Prostate gland (tissue), 2 donors: Measurements from ENCODE around the gene DNAJC11. TPM values are rescaled to one million over a fixed set of nuclear protein-coding genes. Genes with fewer than 3 reads are reported as not detected.
A peak's percentile ranks its signal among the peaks of the same experiment; 100 is the strongest.

Experiments
- DNase-seq: peaks from one replicate; pipeline ENCODE4 v3.0.0-alpha.2; 2019; ENCODE audit warnings: low spot score
- H3K27ac ChIP-seq, 2 donors: fragments of 200-600 bp; sonication (generic); 2 replicates each; pipeline ENCODE4 v1.5.1; 2017 to 2019
- H3K27me3 ChIP-seq: fragments of 200-600 bp; sonication (generic); replicated peaks from 2 replicates; pipeline ENCODE4 v1.5.1; 2019; ENCODE audit not compliant: insufficient read depth
- H3K36me3 ChIP-seq, 2 donors: fragments of 200-600 bp; sonication (generic); 1 replicate in 1 of 2; 2 replicates in 1 of 2; pipeline versions ENCODE4 v1.5.1 to v1.8.1; 2017 to 2019
- H3K4me1 ChIP-seq: fragments of 200-600 bp; sonication (generic); replicated peaks from 2 replicates; pipeline ENCODE4 v1.5.1; 2019
- H3K4me3 ChIP-seq, 2 donors: fragments of 200-600 bp; sonication (generic); 2 replicates each; pipeline ENCODE4 v1.5.1; 2017 to 2019
- H3K9me3 ChIP-seq: fragments of 200-600 bp; sonication (generic); 2 replicates; pipeline ENCODE4 v1.5.1; 2017
- POLR2A ChIP-seq: fragments of 450-650 bp; IDR thresholded peaks from one replicate; pipeline ENCODE4 v1.6.1; 2016; ENCODE audit warnings: antibody characterized with exemption, mild to moderate bottlenecking
- POLR2AphosphoS5 ChIP-seq: sonication (generic); formaldehyde crosslinking; IDR thresholded peaks from one replicate; pipeline ENCODE4 v1.6.1; 2017; ENCODE audit warnings: antibody characterized with exemption
- WGBS: methylation state at CpG from one replicate; pipeline ENCODE4 v1.1.5; 2018; 5-methylcytosine and 5-hydroxymethylcytosine counted together
- intact Hi-C: fragments of 100-400 bp; cut with DNase I; formaldehyde crosslinking; loops from one replicate; pipeline ENCODE4 v1.14.2; 2022
- total RNA-seq, 2 donors: library from RNA; depleted of rRNA; stranded (reverse); fragments of >200 nt; gene quantifications; one replicate each; pipeline ENCODE4 v1.1.0, GENCODE V29; 2016
- TF ChIP-seq, protein P1 (sequence below), 4 experiments: fragments of 200-600 bp in 2 of 4; fragments of 450-650 bp in 2 of 4; sonication (generic) in 2 of 4; IDR thresholded peaks; 1 replicate in 3 of 4; 2 replicates in 1 of 4; pipeline ENCODE4 v1.5.1; 2016 to 2019; ENCODE audit warnings: antibody characterized with exemption in 4 of 4, mild to moderate bottlenecking in 2 of 4, moderate library complexity in 2 of 4

The DNAJC11 gene
- total RNA-seq, 2 donors from 2014 or later: 32.9 to 52.8 TPM

GRCh38 chr1:6730880-6731279 is 29.3 kb upstream of the DNAJC11 start:
- H3K4me3 ChIP-seq: no peak overlapping the region
- intact Hi-C loops: loop anchor here (5.0 kb wide), 1 partner anchor 341 kb away; no protein-coding TSS in a partner anchor
- no peak overlapping the region for H3K27ac ChIP-seq
- no peaks in the 10 kb centered on the region for H3K9me3 ChIP-seq
- DNase-seq: no peak
- TF ChIP-seq POLR2AphosphoS5 (no peak), POLR2A (no peak)
- TF ChIP-seq, protein P1, sequence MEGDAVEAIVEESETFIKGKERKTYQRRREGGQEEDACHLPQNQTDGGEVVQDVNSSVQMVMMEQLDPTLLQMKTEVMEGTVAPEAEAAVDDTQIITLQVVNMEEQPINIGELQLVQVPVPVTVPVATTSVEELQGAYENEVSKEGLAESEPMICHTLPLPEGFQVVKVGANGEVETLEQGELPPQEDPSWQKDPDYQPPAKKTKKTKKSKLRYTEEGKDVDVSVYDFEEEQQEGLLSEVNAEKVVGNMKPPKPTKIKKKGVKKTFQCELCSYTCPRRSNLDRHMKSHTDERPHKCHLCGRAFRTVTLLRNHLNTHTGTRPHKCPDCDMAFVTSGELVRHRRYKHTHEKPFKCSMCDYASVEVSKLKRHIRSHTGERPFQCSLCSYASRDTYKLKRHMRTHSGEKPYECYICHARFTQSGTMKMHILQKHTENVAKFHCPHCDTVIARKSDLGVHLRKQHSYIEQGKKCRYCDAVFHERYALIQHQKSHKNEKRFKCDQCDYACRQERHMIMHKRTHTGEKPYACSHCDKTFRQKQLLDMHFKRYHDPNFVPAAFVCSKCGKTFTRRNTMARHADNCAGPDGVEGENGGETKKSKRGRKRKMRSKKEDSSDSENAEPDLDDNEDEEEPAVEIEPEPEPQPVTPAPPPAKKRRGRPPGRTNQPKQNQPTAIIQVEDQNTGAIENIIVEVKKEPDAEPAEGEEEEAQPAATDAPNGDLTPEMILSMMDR (IDR thresholded peaks at IDR 0.05): no peak
- H3K27me3 ChIP-seq: no peaks in the 10 kb centered on the region
- no peaks in the 10 kb centered on the region for H3K36me3 ChIP-seq
- H3K4me1 ChIP-seq: no peaks in the 10 kb centered on the region
- 72% methylated on average over 6 of the region's 6 CpGs for WGBS

GRCh38 chr1:6730473-6730872 is 28.9 kb upstream of the DNAJC11 start:
- Histone ChIP-seq H3K27me3 (no peaks in the 10 kb centered on the region), H3K36me3 (no peaks in the 10 kb centered on the region), H3K9me3 (no peaks in the 10 kb centered on the region), H3K4me1 (no peaks in the 10 kb centered on the region), H3K4me3 (no peak overlapping the region), H3K27ac (no peak overlapping the region)
- TF ChIP-seq POLR2AphosphoS5: no peak
- TF ChIP-seq, protein P1 (IDR thresholded peaks at IDR 0.05): no peak
- no peak for TF ChIP-seq POLR2A
- 25% methylated on average over 11 of the region's 11 CpGs for WGBS
- no peak for DNase-seq
- intact Hi-C loops: loop anchor here (5.0 kb wide), 1 partner anchor 342 kb away; no protein-coding TSS in a partner anchor

- 28% methylated on average over 6 of the region's 6 CpGs for WGBS
- Histone ChIP-seq H3K27ac (no peak overlapping the region), H3K4me3 (no peak overlapping the region), H3K4me1 (no peaks in the 10 kb centered on the region), H3K27me3 (no peaks in the 10 kb centered on the region), H3K9me3 (no peaks in the 10 kb centered on the region), H3K36me3 (no peaks in the 10 kb centered on the region)
- DNase-seq: no peak
- intact Hi-C loops: loop anchor here (5.0 kb wide), 1 partner anchor 165 kb away; no protein-coding TSS in a partner anchor
- TF ChIP-seq, protein P1 (IDR thresholded peaks at IDR 0.05): peak; percentile 26 to 67 (median 54)
- TF ChIP-seq POLR2A: no peak
Measured at GRCh38 chr1:6727535-6727934, 25.9 kb upstream of the DNAJC11 start.

DNA sequence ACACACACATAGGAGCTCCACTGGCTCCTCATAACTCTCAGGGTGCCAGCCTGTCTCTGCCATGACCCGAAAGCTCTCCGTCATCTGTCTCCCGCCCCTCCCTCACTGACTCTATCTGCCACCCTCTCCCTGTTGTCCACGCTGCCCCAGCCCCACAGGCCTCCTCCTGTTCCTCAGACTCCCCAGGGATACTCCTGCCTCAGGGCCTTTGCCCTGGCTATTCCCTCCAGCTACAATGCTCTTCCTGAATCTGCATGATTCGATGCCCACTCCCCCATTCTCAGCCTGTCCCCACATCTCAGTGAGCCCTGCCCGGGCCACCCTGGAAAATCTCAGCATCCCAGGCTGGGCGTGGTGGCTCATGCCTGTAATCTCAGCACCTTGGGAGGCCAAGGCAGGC is 24.6 kb upstream of the DNAJC11 start:
- intact Hi-C loops: loop anchor here (5.0 kb wide), 1 partner anchor 166 kb away; no protein-coding TSS in a partner anchor
- Histone ChIP-seq H3K27me3 (no peaks in the 10 kb centered on the region), H3K4me1 (no peaks in the 10 kb centered on the region), H3K4me3 (no peak overlapping the region), H3K36me3 (no peaks in the 10 kb centered on the region), H3K9me3 (no peaks in the 10 kb centered on the region), H3K27ac (no peak overlapping the region)
- 95% methylated on average over 7 of the region's 7 CpGs for WGBS
- TF ChIP-seq, protein P1 (IDR thresholded peaks at IDR 0.05): no peak
- TF ChIP-seq POLR2AphosphoS5: no peak
- TF ChIP-seq POLR2A: no peak
- DNase-seq: no peak

DNA sequence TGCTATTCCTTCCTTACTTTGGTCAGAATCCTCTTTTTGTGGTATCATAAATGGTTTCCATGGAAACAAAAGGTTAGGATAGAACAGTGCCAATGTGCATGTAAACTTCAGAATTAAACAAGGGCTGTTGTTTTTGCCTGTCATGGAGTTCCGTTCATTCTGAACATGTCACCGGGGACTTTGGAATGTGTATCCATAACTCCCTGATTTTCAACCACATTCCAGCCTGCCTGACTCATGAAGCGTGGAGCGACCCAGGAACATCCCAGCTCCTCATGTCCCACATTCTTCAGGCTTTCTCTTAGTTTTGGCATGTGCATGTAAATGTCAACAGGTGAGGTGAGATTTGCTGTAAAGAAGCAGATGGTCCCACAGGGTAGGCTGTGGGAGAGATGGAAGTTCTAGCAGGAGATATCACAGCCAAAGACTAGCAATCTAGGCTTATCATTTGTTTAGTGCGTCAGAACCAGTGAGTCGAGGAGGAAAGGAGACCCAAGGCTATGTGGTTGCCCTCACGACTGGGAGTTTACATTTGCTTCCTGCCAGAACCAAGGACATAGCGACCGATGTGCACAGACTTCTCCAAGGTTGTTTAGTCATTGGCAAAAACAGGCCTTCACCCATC is 23.0 kb upstream of the DNAJC11 start:
- no peak for DNase-seq
- no peaks in the 10 kb centered on the region for H3K4me1 ChIP-seq
- intact Hi-C loops: loop anchor here (5.0 kb wide), 3 partner anchors 168 to 918 kb away; no protein-coding TSS in a partner anchor
- H3K27ac ChIP-seq: no peak overlapping the region
- WGBS: 74% methylated on average over 9 of the region's 9 CpGs
- TF ChIP-seq, protein P1 (IDR thresholded peaks at IDR 0.05): no peak
- TF ChIP-seq POLR2A: no peak
- H3K4me3 ChIP-seq: no peak overlapping the region
- no peaks in the 10 kb centered on the region for H3K27me3 ChIP-seq
- H3K36me3 ChIP-seq: no peaks in the 10 kb centered on the region
- no peaks in the 10 kb centered on the region for H3K9me3 ChIP-seq
